Measurements from ENCODE around the gene PRPF18.

PRPF18 gene

DNA sequence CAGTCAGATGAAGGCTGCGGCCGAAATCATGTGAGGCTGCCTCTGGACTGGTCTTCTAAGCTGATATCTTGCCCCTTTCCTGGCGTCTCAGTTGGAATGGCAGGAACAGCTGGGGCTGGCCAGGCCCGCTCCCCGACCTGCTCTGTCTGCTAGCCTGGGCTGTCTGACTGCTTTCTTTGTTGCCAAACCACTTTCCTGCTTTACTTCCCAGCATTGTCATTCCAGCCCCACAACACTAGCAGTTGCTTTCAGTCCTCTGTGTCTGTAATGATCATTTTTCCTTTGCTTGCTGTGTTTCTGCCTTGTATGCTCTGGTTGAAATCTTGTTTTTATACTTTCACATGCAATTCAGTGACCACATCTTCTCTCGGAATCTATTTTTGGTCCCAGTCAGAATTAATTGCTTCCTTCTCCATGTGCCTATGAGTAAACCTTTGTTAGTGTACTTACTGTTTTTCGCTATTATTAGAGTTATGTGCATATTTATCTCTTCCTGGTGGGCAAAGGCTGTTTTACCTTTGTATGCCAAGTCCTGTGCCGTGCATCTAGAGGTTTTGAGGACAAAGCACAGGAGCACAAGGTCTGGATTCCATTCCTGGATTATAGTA lies 21.6 kb downstream of the PRPF18 start:
- no peak for DNase-seq

DNA sequence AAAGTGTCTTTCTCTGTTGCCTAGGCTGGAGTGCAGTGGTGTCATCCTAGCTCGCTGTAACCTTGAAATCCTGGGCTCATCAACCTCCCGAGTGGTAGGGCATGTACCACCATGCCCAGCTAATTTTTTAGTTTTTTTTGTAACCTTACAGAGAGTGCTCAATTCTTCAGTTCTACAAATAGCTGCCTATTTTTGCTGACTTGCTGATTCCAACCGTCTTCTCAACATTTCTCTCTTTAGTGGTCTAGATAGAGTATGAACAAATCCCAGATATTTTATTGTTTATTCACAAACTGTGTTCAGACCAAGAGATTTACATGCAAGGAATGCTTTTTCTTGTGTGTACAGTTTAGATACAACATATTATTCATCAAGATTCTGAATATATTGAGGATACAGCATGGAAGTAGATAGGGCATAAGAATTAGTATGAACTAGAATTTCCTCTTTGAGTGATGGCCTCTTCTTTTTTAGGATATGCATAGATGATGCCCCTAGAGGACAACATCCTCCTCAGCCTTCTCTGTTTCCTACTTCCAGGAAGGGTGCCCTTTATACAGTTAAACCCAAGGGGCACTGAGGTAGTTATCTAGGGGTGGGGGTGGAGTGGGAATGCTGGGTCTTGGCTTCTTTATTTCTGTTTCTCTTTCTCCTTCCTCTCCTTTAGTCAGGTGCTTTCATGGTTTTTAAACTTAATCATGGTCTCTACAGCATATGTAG lies 26.0 kb downstream of the PRPF18 start:
- no peak for DNase-seq

DNA sequence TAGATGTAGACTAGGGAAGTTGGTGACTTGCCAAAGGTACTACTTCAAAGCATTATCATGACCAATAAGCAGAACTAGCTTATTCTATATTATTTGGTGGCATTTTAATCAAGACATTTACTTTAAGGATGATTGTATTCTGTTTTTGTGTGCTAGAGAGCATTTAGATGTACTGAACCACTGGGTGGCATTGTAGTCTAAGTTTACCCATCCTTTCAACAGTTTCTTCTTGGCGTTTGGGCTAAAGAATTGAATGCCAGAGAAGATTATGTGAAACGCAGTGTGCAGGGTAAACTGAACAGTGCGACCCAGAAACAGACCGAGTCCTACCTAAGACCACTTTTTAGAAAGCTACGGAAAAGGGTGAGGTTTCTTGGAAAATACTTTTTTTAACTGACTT lies 26.8 kb downstream of the PRPF18 start:
- no peak for DNase-seq

DNA sequence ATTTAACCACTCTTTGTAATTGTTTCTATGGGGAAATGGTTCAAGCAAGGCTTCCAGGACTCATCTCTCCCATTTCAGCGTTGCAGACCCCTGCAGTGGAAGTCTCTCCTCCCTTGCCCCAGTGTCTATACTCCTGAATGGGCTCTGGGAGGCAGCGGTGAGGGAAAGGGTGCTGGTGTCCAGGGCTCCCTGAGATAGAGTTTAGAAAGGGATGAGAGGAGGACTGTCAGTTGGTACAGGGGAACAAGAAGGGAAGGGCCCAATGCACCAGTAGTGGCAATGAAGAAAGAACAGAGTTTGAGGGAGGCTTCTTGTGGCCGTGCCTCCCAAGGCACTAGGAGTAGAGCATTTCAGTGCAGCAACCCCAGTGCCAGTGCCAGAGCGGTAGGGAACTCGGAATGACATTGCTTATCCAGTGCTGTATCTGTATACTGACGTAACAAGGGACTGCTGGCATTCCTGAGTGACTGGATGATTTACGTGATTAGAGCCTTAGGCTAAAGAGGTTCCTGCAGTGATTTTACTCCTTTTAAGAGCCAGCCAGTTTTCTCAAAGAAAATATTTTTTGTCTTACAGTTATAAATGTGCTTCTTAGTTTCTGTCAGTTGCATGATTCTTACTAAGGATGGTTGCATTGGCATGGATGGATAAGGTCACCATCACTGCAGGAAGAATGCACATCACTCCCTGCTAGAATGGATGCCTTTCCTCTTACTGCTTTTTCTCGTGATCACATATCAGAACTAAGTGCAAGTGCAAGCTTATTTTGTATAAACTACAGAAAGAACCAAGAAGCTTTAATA lies 28.0 kb downstream of the PRPF18 start:
- DNase-seq, result no peak

DNA sequence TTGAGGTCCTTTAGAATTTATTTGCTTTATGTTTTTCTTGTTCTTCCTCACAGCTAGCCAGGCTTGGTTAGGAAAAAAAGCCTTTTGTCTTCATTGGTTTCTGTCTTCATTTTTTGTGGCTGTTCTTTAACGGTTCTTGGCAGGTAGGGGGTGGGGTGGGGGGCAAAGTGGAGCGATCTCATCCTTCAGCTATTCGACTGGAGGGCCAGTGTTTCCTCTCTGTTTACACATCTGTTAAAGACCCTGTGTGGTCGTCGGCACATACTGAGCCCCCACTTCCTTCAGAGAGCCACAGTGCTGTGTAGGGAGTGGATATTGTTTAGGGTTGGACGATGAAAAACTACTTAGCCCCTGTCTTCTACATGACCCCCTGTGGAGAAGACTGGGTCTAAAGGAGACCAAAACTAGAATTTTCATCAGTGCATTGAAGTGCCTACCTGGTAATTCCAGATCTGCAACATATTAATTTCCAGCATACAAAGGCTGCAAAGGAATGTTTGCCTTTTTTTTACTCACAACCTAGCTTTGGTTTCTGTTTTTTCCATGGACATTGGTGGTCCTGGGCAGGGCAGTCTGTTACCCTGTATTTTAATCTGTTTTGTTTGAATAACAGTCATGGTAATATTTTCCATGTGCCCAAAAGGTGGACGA lies 29.0 kb downstream of the PRPF18 start:
- DNase-seq, result no peak

DNA sequence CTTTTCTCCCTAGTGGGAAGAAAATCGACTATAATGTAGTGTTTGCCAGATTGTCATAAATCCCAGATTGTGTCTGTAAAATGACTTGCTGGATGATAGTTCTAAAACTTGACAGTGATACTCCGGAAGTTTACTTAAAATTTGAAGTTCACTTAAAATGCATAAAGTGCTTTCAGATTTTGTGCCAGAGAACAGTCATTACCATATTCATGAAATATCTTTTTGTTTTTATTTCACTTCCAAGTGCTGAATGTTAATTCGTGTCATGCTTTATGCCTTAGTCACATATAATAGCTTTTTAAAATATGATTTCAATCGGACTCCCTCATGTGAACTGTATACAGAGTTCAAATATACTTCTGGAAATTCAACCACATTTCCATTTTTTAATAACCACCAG lies 30.4 kb downstream of the PRPF18 start:
- no peak for DNase-seq

DNA sequence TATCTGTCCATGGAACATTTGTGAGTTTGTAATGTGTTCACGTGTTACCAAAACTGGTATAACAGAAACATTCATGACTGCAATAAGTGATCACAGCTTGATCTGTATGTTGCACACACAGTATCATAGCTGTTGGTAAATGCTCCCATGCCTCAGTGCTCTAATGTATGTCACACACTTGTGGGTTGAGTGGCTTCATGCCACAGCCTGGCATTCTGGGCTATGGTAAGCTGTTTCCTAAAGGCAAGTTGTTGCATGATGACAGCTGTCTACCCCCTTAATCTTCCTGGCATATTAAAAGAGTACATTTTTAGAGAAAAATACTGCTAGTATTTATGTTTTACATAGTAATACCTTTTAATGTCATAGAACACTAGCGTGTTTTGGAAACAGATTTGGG lies 35.2 kb downstream of the PRPF18 start:
- DNase-seq, result no peak

DNA sequence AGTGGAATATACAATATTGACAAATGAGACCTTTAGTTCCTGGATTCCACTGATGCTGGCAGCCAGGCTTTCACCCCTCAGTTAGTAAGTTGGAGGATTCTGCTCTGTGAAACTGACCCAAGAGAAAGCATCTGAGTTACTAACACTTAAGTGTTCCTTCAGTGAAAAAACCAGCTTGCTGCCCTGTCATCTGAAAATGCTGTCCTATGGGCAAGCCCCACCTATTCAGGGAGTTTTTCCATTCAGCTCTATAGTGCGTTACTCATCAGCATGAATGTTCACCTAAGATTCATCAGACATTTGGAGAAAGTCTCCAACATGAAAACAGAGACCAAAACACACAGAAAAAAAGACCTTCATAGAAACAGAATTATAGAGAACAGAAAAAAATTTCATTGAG lies 37.9 kb downstream of the PRPF18 start:
- DNase-seq, result no peak

DNA sequence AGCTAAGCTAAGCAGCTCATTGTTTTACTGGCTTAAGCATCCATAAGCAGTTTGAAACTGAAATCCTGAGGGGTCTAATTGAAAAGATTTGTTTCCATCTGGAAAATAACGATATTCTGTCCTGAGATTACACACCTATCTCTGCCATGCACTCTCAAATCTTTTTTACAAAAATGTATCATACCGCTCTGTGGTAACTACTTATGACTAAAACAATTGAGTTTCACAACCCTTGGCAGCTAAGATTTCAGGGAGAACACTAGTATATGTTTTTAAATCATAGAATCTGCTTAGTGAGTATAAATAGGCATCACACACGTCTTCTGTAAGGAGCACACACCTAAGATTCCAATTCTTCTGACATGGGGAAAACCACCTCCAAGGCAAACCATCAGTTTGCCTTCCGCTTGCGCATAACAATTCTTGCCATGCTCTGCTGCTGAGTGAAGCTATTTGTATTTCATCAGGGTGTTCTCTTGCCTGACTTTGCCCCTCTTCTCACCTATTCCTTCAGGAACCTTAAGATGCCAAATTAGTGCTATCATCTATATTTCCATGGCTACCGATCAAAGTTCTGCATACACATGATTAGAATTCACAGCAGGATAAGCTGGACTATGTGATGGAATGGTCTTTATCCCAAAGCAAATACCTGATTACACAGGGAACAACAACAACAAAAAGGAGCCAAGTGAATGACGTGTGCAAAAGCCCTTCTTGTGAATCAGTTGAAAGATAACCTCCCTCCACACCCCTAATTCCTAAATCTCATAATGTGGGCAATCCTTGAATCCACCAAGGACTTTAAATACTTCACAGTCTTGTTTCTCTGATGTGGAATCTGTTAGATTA lies 40.9 kb downstream of the PRPF18 start:
- DNase-seq, result no peak

DNA sequence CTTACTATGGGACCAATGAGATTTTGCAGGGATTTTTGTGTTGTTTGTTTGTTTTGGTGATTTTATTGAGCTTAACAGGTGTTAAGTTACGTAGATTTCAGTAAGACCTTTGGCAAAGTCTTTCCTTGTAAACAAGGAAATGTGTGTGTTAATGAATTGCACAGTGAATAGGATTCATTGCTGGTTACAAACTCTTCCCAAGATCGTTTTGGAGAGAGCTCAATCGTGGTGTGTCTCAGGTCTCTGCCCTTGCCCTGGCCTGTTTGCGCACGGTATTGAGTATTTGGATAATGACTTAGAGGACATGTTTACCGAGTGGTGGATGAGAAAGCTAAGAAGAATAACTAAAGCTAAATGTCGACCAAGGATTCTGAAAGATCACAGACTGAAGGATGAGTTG lies 41.9 kb downstream of the PRPF18 start:
- DNase-seq, result no peak

DNA sequence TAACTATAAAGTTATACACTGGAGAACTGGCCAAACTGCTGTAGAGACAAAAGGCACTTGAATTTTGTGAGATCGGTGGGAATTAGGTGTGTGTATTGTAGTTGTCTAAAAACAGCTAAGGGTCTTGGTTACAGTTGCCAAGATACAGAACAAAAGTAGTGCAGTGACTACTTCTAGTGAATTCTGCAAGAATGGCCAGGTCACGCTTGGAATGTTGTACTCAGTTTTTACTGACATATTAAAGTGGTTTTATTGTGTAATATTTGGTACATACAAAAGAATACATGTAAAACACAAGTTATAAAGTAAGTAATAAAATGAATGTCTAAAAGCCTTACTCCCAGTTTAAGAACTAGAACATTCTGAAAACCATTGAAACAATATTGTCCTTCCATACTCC lies 42.4 kb downstream of the PRPF18 start:
- DNase-seq, result no peak

DNA sequence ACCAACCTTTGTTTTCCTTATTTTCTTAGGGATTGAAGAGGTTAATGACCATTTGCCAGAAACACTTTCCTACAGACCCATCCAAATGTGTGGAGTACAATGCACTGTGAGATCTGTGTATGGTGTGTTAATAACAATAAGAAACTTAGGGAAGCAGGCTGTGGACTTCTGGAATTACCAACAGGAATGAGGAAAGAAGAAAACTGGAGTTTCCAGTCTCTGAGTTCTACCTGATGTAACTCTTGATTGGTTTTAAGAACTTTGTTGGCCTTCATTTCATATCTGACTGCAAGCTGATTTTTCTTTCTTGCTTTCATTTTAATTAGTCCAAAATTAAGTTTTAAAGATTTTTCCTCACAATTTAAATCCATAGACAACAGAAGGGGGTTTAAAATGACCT lies 43.5 kb downstream of the PRPF18 start:
- DNase-seq, result no peak

DNA sequence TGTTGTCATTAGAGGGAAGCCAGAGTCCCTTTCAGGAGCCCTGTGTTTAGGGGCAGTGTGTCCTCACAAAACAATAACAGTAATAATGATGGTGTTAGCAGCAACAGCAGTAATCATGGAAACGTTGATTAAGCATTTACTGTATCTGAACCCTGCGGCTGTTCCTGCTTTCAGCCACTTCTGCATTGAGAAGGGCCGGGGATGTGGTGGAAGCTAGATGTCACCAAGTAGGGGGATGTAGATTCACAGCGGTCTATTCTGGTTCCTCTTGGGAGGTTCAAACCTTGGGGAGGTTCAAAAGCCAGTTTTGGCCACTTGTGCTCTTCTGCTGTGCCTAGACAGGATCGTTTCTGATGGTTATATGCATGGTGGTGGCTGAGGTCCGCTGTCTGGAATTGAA lies 44.8 kb downstream of the PRPF18 start:
- DNase-seq, result no peak

DNA sequence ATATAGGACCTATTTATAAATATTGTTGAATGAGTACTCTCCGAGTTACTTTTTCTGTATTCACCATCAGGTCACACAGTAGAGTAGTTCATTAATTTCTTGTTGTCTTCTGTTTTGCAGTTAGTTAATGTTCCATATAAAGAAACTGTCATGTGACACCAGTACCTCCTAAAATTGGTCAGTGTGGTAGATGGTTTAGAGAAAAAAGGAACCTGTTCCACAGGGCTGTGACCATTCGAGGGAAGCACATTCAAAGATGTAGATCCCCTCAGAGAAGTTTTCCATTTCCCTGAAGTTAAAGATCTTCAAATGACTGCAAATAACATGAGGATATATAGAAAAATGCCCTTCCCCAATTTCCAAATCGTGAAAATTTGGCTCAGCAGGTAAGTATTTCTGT lies 45.7 kb downstream of the PRPF18 start:
- DNase-seq, result no peak

DNA sequence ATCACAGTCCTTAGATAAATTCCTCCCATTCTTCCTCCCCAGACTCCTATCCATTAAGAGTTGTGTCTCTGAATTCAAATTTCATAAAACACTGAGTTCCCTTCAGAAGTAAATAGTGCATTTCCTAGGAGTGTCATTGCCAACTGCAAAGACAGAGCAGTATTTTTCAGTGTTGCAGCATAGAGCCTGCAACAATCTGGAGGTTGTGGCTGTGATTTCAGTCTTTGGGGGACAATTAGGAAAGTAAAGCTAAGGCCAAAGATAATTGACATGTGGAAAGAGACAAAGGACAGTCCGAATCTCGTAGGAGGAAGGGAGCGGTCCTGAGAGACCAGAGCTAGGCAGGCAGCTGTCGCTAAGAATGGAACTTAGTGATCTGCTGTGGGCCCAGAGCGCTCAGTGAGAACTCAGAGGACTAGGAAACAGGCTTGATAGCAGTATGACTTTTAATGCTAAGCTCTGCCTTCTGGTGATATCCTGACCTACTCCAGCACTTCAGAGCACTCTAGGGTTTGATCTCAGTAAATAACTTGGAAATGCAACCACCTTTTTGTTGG lies 46.2 kb downstream of the PRPF18 start:
- no peak for DNase-seq

DNA sequence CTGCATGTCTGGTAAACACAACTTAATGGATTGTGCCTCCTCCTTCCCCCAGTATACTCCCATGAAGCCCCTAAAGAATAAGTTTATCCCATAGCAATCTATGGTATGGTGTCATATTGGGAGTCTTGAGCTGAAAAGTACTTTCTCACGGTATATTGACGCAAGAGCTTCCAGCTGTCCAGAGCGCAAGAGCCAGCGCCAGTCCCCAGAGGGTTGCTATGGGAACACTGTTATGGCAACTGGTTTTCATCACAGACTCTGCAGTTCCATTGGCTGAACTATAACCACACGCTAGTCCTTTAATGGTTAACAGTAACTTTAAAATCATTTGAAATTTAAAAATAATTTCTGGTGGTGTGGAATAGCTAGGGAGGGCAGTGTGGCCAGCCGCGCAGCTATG lies 46.9 kb downstream of the PRPF18 start:
- no peak for DNase-seq

DNA sequence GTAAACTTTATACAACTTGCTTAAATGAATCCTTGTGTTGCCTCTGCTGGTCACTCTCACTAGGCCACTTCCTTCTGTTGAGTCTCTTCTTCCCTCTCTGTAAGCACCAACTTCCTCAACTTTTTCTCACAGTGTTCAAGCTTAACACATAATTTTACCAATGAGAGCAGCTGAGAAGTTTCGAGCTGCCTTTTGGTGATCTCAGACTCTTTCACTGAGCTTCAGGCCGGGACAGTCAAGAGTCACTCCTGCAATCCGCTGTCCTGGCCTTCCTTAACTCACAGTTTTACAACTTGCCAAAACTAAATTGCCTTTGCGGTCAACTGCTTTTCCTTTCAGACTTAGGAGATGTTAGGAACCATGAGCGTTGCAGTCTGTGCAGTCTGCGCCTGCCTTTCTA lies 47.4 kb downstream of the PRPF18 start:
- no peak for DNase-seq

DNA sequence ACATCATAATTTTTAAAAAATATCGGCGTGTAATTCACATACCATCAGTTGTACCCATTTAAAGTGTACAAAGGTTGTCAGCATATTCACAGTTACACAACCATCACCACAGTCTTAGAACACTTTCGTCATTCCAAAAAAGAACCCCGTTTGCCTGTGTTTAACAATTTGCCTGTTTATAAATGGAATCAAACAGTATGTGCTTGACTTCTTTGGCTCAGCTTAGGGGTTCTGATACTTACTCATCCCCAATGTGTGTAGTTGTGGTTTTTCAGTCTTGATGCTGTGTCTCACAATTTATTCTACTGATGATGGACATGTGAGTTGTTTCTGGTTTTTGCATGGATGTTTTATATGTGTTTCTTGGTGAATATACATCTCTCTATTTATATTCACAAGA lies 50.0 kb downstream of the PRPF18 start:
- no peak for DNase-seq

DNA sequence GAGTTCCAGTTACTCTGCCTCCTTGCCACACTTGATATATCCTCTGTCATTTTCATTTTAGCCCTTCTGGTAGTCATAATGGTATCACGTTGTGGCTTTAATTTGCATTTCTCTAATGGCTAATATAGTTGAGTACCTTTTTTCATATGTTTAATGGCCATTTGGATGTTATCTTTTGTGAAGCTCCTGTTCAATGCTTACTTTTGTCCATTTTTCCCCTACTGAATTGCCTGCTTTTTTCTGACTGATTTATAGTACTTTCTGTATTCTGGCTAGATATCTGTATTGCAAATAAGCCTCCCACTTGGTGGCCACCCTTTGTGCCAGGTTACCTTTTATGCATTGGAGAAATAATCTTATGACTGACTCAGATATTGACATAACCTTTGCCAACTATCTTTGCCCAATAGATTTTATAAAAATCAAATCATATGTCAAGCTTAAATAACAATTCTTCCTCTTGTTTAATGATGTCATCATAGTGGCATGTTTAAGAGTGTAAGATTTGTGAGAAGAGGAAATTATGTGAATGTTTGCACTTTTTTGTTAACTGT lies 50.6 kb downstream of the PRPF18 start:
- DNase-seq, result no peak

DNA sequence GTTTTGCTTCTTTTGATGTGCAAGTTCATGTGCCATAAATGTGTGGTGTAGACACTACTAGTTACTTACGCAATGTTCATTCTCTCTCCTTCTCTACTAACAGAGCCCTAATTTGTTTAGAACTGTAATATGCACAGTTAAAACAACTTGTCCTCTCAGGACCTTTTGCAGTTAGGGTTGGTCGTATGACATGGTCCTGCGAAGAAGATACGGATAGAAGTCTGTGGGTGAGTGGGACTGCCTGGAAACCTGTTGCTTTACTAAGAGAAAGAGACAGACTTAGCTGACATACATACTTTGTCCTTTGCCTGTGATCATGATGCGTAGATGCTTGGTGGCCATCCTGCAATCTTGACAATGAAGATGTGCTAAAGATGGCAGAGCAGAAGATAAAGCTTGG lies 51.1 kb downstream of the PRPF18 start:
- no peak for DNase-seq

DNA sequence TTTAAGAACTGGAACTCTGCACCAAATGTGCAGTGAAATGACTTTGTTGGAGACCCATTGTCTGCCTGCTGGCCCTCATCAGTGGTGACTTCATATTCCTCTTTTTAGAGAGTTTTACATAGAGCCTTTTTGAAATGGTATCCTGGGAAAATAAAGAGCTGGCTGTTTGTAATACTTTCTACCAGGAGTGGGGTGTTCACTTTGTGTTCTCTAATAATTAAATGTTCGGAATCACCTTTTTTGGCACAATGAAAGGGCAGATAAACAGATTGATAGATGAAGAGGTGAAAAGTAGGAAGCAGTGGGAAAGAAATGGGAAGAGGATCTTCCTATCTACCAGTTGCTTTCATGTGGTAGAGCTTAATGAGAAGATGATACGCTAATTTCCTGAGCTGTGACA lies 55.5 kb downstream of the PRPF18 start:
- DNase-seq, result no peak

DNA sequence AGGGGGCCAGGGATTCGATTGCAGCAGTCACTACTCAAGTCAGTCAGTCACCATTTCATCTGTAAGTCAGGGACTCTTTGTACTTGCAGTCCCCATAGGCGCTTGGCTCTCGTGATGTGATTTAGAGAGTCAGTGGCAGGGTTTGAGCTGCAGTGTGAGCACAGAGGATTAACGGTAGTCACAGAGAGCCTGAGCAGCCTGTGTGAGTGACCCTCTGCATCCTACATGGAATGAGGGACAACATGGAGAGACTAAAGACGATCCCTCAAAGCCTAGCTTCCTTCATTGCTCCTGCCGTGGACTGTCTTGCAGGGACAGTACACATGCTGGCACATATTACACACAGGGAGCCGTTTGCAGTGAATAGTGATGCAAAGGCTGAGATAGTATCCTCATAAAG lies 56.3 kb downstream of the PRPF18 start:
- DNase-seq, result no peak
